DMS53 treated with DMSO at 0.1 percent for 48 hours (cell line): ENCODE data around the gene EREG.
"Not testable (repeated sequence)": the region's sequence is repeated elsewhere in the genome, so short reads cannot be mapped to it uniquely, and the experiment has no call there.

Source experiments
- DNase-seq: peaks from one replicate; lab custom pipeline; 2025; ENCODE audit not compliant: unreplicated experiment; lab: John Stamatoyannopoulos, UW

EREG gene

DNA sequence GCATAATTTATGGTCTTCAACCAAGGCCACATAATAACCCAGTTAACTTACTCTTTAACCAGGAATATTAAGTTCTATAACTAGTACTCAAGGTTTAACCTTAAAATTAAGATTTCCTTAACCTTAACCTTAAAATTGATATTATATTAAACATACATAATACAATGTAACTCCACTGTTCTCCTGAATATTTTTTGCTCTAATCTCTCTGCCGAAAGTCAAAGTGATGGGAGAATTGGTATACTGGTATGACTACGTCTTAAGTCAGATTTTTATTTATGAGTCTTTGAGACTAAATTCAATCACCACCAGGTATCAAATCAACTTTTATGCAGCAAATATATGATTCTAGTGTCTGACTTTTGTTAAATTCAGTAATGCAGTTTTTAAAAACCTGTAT is 22.8 kb downstream of the EREG start:
- DNase-seq = no peak

- DNase-seq = no peak
These were observed 24.5 kb downstream of the EREG start for GRCh38 chr4:74389494-74389893.

DNA sequence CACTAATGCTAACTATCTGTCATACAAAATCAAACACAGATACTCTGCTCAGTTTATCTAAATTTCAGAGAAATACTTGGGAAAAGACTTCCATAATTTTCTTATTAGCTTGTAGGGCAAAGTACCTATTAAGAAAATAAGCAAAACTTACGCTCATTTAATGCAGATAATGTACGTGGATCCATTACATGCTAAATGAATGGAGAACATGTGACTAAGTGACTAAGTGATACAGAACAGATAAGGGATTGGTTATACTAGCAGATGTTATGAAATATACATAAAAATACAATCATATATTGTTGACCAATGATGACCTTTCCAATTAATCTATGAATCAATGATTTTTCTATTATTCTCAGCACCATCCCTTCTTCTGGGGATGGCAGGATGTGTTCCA is 25.7 kb downstream of the EREG start:
- no peak for DNase-seq

GRCh38 chr4:74391346-74391745 is 26.4 kb downstream of the EREG start:
- DNase-seq = no peak

- no peak for DNase-seq
These were observed 27.0 kb downstream of the EREG start for GRCh38 chr4:74391890-74392475.

DNA sequence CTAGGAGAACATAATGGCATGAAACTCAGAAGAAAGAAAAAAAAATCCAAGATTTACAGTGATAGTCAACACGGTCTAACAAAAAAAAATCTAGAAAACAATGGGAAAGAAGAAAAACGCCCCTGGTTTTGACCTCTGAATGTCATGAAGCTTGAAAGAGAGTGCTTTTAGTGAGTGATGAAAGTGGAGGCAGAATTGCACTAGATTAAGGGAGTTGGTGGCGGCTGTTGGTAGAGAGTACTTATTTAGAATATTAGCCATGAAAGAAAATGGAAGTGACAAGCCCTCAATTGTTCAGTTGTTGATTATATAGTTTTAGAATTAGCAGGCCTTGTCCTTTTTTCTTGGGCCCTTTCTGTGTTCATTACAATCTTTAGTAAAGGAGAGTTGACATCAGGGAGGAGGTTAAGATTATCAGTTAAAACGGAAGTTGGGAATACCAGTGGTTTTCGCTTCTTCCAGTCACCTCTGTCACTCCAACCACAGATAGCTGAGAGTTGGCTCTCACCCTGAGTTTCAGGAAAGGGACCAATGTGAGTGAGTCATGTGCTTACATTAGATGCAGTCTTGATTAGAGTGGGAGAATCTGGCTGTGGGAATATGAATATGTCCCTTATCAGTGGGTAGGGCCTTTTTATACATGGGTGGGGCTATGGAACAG is 29.7 kb downstream of the EREG start:
- no peak for DNase-seq

DNA sequence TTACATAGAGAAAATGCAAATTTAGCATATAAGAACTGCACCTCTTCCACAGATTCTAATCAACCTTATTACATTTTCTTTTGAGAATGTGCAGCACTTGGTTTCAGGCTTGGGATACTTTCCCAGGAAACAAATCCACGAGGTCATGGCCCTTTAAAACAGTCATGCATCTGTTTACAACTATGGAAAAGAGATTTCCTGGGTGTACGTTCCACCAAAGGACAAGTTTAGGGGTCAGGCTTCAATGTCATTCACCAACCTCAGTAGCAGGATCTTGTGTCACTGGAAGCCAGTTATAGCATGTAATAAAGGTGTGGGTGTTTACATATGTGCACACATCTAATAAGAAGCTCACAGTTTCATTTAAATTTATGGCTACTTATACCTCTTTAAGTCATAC is 30.7 kb downstream of the EREG start:
- DNase-seq = no peak

DNA sequence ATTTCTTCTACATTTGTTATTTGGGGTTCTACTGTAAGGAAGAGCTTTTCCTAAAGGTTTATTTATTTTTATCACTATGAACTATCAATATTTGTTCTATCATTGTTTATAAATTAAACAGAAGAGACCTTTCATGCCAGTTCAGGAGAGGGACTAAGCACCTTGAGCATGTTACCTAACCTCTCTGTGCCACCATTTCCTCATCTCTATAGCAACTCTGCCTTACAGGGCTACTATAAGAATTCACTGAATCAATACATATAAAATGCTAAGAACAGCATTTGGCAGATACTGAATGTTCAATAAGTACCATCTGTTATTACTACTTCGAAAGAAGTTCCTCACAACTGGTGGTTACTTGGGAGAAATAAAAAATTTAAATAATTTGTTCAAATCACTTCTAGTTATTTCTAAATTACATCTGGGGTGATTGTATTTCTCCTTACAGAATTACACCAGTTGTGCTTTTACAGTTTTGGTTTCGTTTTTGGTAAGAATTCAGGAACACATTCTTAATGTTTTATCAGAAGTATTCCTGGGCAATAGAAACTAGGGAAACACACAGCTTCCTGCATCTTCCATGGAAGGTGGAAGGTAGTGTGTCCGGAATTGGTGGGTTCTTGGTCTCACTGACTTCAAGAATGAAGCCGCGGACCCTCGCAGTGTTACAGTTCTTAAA is 32.9 kb downstream of the EREG start:
- no peak for DNase-seq

DNA sequence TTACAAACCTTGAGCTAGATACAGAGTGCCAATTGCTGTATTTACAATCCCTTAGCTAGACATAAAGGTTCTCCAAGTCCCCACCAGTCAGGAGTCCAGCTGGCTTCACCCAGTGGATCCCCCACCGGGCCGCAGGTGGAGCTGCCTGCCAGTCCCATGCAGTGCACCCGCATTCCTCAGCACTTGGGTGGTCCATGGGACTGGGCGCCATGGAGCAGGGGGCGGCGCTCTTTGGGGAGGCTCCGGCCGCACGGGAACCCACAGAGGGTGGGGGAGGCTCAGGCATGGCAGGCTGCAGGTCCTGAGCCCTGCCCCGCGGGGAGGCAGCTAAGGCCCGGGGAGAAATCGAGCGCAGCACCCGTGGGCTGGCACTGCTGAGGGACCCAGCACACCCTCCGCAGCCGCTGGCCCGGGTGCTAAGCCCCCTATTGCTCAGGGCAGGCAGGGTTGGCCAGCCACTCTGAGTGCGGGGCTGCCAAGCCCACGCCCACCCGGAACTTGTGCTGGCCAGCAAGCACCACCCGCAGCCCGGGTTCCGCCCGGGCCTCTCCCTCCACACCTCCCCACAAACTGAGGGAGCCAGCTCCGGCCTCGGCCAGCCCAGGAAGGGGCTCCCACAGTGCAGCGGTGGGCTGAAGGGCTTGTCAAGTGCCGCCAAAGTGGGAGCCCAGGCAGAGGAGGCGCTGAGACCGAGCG is 34.1 kb downstream of the EREG start:
- DNase-seq = not testable (repeated sequence)

DNA sequence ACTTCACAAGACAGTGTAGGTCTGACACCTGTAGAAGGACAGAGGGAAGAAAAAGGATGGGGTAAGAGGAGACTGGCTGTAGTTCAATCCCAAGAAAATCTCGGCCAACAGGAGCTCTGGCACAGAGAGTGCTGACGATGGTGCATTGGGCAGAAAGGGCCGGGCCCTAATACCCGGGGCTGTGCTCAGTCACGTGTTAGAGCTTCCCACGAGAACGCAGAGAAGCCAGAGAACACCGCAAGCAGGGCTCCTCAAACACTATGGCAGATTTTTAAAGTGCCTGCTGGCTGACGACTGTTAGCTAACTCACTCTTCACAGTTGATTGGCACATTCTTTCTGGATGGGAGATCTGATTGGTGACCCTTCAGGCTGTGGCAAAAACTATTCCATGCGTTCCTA is 35.5 kb downstream of the EREG start:
- DNase-seq = no peak

GRCh38 chr4:74402692-74403456 is 37.9 kb downstream of the EREG start:
- no peak for DNase-seq

DNA sequence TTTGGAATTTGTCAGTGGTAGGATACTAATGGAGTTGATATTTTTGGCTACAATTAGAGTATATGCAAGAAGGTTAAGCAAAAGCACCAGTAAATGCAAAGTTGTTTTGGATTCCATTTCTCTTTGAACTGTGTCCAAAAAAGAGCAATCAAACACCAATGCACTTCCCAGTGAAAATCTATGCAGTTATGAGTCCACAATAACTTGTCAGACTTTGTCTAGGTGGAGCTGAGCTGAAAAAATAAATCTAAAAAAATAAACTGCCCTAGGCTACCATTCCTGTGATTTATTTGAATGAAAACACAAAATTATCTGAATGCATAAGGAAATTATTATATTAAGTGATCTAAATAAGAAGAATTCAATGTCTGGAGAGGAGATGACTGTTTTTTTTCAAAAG is 42.9 kb downstream of the EREG start:
- DNase-seq = no peak

GRCh38 chr4:74408639-74409038 is 43.7 kb downstream of the EREG start:
- DNase-seq = no peak

DNA sequence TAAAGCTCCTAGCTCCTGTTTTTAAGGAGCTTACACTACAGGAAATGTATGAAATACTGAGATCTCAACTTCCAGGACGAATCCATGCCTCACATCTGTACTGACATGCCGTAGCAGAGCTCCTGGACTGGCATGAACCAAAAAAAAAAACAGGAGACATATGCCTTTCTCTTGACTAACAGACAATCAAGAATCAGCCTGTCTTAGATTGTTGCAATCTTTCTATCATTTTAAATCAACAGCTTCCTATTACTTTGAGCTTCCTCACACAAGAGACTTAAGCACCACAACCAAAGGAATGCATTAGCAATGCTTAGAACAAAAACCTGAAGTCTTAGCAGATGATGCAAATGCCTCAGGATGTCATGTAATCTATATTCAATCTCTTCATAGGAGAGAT is 45.3 kb downstream of the EREG start:
- no peak for DNase-seq

DNA sequence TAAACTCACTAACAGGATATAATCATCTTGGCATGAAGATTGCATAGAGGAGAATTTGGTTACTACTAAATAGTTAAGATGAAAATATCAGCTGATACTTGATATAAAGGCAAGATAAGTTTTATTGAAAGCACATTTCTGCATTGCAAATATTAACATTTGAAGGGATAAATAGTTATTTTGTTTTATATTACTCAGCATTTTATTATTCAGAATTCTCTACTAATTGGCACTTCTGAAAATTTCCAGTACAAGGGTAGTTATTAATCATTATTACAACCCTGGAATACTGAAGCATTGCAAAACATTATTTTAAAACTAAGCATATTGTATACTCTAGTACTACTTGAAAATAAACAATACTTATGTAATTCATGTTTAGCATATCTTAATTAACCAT is 47.3 kb downstream of the EREG start:
- no peak for DNase-seq

DNA sequence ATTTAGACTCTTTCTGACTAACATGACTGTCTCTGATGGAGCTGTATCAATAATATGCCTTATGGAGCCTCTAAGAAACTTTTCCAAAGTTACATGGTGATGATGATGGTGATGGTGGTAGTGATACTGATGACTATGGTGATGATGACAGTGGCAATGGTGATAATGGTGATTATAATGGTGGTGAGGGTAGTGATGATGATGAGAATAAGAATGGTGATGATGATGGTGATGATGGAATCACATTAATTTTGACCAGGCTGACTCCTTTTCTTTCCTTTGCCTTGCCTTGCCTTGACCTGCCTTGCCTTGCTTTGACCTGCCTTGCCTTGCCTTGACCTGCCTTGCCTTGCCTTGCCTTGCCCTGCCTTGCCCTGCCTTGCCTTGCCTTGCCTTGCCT is 48.3 kb downstream of the EREG start:
- DNase-seq = no peak

DNA sequence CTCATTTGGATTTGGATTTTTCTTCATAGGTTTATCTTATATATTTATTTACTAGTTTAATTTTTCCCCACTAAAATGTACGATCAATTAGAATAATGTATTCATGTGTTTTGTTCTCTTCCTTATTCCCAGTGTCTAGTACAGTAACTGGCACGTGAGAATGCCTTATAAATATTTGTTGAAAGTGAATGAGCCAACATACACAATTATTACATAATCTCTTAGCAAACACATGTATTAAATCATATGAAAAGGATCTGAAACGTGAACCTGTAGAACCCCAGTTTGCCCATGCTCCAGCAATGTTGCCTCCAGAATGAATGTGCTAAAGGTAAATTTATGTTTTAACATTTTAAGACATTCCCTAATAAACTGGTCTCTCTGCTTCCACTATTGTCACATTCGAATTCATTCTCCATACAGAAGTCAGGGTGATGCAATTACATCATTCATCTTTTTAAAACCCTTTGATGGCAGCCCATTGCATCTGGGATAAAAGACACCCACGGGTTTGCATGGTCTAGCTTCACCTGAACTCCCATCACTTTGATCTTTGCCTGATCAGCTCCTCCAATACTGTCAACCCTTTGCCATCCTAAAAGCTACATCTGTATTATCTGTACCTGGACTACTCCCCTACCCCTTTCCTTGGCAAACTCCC is 49.3 kb downstream of the EREG start:
- DNase-seq = peak; percentile 2

- DNase-seq = no peak
These were observed 50.8 kb downstream of the EREG start for GRCh38 chr4:74415602-74416300.

- DNase-seq = no peak
These were observed 53.2 kb downstream of the EREG start for GRCh38 chr4:74418063-74418670.

- DNase-seq = no peak
These were observed 55.9 kb downstream of the EREG start for GRCh38 chr4:74420863-74421262.
